HG03280 (cell line): ENCODE results near the gene MARCKSL1.

Experiments
- ATAC-seq: cut with Tn5 transposase; IDR thresholded peaks from one replicate; pipeline ENCODE4 v1.9.1; 2021; ENCODE audit warnings: mild to moderate bottlenecking, moderate library complexity; ENCODE audit not compliant: unreplicated experiment

Gene MARCKSL1

DNA sequence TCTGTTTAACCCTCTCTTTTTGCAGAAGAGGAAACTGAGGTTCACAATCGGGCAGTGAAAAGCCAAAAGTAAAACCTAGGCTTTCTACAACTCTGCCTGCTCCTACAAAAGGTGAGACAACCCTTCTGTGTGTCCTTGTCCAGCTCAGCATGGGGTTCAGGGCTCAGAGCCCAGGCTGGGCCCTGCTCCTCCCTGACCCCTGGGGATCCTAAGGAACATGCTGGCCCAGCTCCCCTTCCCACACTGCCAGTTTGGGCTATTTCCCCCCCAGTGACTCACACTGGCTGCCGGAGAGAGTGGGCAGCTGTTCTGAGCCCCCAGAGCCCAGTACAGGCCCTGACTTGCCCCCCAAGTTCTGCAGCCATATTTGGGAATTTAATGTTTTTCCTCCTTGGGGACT lies 17.4 kb upstream of the MARCKSL1 start:
- ATAC-seq: no peak

DNA sequence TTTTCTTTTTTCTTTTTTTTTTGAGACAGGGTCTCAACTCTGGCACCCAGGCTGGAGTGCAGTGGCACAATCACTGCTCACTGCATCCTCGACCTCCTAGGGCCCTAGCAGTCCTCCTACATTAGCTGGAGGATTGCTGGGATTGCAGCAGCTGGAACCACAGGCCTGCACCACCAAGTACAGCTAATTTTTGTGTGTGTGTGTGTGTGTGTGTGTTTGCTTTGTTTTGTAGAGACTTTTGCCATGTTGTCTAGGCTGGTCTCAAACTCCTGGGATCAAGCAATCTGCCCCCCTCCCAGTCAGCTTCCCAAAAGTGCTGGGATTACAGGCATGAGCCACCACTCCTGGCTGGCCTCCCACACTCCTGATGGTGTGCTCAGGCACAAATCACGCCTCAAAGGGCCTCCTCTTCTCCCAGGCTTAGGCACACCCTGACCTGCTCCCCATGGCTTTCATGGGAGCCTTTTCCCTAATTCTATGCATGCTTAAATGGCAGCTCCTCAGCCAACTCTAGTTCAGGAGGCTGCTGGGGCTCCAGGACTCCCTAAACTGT lies 16.9 kb upstream of the MARCKSL1 start:
- no peak for ATAC-seq

DNA sequence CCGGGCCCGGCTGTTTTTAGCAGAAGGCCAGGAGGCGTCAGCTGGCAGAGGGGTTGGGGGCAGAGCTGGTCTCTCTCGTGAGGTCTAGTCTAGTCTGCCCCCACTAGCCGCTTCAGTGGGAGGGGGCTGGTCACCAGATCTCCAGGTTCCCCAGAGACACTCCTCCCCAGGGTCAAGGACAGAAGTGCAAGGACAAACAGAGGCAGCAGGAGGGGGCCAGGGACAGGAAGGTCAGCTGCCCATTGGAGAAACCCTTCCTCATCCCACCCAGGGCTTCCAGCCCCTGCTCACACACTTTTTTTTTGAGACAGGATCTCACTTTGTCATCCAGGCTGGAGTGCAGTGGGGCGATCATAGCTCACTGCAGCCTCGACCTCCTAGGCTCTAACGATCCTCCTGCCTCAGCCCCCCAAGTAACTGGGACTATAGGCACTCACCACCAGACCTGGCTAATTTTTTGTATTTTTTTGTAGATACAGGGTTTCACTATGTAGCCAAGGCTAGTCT lies 16.3 kb upstream of the MARCKSL1 start:
- ATAC-seq: no peak

DNA sequence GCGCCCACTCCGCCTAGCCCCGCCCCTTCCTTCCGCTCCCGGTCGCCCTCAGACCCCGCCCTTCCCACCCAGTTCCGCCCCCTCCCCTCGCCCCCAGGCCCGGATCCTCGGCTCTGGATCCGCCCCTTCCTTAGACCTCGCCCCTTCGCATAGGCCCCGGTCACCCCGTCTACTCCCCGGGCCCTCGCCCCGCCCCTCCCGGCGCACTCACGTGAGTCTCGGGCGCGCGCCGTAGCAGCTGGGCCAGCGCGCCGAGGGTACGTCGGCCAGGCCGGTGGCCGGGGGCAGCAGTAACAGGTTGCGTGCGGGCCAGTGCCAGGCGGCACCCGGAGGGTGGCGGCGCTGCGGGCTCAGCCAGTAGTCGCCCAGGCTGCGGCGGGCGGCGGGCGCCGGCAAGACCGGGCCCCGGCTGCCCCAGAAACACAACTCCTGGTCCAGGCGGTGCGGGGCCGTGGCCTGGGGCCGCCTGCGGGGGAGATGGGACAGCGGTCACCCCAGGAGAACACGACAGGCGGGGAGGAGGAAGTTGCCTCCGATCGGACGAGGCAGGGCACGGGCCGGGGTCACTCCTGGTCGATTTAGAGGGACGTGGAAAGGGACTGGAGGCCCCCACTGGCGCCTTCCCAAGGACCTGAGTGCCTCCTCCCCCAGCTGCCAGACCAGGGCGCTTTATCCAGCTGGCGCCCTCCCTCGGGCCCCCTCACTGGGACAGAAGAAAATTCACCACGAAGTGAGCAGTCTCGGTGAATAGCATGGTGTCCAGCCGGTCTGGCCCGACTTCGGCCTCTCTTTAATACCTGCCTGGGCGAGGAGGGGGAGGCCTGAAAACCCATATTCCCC lies 15.6 kb upstream of the MARCKSL1 start:
- peak; percentile 89 for ATAC-seq

DNA sequence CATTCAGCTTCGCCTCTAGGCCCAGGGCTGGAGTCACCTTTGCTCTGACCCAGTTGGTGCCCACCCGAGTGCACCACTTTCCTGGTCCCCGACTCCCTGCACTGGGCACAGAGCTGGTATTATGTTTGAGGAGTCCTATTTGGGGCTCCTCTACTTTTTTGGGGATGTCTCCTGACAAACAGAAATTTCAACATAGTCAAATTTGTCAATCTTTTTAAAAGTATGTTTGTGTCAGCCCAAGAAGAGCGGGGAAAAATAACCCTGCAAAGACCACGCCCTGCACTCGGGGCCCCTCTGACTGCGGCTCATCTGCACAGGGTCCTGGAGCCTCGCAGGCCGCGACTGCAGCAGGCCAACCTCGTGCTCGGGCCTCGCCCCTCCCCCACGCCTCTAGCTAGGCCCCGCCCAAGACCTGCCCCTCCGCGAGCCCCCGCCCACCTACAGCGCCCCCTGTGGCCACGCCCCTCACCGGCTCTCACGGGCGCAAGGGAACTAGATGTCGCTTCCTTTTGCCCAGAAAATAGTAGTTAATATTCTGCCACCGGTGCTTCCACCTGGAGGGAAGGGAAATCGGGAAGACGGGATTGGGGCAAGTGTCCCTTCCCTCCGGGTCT lies 14.9 kb upstream of the MARCKSL1 start:
- ATAC-seq: peak; percentile 39

DNA sequence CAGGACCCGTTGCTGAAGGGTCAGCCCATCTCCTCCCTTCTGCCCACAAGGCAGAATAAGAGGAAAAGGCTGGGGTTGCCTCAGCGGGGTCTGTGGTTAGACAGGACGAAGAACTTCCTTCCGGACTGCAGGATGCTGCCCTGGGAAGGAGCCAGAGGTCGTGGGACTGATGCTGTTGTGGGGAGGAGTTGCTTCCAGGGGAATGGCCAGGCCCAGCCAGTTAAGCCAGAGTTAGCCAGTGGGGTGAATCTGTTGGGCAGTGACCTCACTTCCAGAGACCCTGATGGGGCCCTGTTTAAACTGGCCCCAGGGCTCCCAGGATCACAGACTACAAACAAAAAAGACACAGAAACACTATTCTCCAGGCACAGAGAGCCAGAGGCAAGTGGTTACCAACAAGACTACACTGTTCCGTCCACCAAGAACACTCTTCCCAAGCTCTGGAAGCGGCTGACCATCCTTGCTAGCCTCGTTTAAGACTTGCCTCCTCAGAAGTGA lies 13.2 kb upstream of the MARCKSL1 start:
- no peak for ATAC-seq

DNA sequence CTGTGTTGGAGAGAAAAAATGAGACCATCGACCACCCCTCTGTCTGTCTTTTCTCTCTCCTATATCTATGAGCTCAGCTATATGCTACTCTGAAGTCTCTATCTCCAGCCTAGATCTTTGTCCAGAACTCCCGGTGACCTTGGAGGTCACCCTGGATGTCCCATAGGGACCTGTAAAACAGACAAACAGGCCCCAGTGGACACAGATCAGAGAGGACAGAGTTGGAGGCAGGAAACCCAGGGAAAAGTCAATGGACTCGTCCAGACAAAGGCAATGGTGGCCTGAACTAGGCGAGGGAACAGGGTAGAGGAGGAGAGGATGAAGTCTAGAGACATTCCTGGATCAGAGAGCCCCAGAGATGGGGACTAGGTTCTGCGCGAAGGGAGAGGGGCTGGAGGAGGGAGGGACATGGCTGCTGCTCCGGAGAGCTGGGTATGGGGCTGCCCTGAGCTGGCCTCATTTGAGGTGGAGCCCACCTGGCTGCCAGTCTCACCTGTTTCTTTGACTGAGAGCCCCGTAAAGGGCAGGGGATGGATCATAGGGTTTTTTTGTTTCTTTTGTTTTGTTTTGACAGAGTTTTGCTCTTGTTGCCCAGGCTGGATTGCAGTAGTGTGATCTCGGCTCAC lies 10.6 kb upstream of the MARCKSL1 start:
- ATAC-seq: no peak

DNA sequence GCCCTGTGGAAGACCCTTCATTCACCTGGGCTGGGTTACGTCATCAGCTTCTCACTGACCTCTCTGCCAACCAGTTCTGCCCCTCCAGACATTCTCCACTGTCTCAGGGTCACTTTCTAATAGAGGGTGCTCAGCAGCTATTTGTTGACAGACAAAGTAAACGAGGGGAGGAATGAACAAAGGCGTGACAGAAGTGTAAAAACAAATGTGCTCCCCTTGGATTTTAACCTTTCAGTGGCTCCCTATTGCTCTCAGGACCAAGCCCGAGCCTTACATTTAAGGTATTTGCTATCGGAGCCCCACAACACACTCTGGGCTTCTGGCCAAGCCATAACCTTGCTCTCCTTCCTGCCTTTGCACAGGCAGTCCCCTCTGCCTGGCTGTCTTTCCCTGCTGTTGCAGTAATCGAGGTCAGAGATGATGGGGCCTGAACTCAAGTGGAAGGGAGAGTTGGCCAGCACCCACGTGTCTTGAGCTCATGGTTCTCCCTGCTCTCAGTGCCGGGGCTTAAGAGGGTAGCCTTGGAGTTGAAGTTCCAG lies 9.3 kb upstream of the MARCKSL1 start:
- ATAC-seq: no peak

DNA sequence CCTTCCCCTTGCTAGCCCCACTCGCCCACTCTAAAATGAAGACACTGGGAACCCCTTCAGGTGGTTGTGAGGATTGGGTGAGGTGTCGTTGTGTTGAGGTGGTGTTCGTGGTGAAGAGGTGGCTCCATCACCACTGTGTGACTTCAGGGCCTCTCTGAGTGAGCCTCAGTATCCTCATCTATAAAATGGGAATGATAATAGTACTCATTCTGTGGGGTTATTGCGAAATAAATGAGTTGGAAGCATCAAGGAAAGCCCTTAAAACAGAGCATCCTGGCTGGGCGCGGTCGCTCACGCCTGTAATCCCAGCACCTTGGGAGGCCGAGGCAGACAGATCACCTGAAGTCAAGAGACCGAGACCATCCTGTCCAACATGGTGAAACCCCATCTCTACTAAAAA lies 6.7 kb upstream of the MARCKSL1 start:
- no peak for ATAC-seq

DNA sequence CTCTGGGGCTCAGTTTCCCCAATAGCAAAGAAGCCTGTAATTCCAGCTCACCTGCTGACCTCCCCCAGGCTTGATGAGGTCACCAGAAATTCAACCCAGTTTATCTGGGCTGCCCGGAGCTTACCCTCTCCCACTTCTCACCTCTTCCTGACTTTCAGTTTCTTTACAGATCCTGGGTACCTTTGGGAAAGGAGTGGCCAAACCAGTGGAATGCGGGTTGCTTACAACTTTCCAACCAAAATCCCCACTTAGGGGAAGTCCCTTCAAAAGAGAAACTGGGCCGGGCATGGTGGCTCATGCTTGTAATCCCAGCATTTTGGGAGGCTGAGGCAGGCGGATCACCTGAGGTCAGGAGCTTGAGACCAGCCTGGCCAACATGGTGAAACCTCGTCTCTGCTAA lies 5.9 kb upstream of the MARCKSL1 start:
- ATAC-seq: no peak

DNA sequence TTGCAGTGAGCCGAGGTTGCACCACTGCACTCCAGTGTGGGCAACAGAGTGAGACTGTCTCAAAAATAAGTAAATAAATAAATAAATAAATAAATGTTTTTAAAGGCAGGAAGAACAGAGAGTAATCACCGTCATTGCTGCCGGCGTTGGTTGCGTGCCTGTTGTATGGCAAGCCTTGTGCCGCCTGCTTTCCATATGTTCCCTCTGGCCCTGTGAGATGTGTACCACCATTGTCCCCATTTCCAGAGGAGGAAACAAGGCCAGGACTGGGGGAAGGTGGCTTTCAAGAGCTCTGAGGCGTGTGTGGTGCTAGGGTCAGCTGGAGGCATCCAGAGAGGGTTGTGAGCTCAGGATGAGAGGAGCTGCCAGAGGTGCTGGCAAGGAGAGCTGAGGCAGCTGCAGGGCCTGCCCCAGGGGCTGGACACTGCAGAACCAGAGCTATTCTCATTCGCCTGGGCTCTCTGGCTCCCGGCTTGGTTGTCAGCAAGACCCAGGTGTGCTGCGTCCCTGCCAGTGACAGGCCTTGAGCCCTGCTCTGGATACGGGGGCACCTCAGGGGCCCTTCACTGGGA lies 5.2 kb upstream of the MARCKSL1 start:
- ATAC-seq: no peak

DNA sequence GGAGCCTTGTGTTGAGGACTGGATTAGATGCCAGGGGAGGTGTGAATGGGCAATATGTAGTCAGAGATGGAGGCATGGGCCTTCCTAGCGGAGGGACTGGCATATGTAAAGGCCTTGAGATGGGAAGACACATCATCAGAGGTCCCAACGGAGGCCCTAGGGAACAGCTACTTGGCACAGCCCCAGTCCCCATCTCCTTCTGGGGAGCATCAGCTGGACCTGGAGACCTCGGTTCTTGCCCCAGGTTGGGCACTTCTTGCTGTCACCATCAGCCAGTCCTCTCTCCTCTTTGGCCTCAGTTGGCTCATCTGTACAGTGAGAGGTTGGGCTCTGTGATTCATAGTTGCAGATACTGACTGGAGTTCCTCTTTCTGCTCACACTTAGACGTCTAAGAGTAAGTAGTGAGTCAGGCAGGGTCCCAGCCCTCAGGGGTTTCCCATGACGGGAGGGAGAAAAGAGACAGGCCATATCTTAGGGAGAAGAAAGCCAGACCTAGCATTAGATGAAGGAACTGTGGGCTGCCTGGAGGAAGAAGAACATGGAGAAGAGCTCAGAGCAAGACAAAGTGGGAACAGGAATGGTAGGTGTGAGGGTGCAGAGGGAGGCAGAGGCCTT lies 3.4 kb upstream of the MARCKSL1 start:
- ATAC-seq: no peak

DNA sequence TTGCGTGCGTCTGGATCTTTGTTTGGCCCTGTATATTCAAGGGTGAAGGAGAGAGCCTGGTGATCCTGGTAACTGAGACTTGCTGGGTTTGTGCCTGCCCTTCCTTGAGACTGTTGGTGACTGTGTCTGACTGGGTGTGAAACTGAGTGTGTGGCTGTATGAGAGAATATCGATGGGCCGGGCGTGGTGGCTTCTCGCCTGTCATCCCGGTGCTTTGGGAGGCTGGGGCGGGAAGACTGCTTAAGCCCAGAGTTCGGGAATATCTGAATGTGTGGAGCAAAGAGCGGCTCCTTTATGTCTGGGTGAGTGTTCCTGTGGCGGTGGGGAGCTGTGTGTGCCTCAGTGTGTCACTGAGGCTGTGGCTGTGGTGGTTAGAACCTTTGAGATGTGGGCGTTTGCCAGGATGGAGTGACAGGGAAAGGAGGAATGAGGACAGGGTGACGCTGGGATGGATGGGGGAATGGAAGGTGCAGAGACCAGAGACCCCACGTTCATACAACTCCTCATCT lies 2.7 kb upstream of the MARCKSL1 start:
- ATAC-seq: no peak

DNA sequence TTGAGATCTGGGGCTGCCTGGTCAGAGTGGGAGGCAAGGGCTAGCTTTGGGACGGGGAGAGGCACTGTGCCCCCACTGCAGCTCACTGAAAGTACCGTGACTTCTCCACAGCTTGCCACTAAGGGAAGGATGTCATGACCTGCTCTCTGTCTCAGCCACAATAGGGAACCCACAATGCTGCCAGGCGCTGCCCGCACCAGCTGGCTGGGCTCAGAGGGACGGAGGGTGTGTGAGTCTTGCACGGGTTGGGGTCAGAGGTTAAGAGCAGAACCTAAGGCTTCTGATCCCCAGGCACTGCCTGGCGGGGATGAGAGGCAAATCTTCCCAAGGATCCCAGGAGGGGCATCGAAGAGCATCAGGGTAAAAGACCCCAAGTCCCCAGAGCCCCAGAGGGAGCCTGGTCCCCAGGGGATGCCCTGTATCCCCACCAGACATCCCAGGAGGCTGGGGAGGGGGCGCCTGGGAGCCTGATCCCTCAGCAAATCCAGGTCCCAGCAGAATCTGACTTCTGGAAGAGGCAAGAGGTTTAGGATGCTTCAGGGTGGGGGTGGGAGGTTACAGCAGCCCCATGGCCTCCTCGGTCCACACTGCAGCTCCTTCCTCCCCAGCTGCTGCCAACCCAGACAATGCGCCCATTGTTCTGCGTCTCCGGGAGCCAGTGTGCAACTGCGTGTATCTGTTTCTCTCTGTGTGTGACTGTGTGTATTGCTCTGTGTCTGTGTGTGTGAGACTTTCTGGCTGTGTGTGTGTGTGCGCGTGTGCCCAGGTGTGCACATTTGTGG lies 2.0 kb upstream of the MARCKSL1 start:
- no peak for ATAC-seq

DNA sequence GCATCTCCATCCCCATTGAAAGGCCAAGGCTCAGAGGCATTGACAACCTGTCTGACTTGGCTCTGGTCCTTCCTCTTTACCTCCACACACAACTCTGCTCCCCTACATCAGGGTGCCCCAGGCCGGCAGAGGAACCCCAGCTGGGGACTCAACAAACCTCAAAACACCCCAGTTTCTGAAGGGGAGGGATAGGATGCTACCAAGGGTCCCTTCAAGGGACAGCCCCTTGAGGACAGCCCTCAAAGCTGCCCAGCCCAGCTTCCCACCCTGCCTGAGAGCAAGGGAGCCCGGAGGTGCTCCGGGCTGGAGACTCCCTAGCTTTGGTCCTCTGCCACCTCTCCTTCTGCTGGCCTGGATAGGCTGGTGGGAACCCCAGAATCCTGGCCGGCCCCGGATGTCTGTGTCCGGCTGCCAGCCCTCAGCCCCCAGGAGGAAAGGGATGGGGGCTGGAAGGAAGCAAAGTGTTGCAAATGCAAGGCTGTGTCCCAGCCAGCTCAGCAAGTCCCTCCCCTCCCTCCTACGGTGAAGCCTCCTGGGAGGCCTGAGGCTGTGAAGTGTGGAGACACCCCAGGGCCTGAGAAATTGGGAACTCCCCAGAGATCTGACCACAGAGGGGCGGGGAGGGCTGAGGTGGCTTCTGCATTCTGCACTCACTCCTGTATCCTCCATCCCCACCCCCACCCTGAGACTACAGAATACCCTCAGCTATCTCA lies 1.1 kb upstream of the MARCKSL1 start:
- no peak for ATAC-seq

DNA sequence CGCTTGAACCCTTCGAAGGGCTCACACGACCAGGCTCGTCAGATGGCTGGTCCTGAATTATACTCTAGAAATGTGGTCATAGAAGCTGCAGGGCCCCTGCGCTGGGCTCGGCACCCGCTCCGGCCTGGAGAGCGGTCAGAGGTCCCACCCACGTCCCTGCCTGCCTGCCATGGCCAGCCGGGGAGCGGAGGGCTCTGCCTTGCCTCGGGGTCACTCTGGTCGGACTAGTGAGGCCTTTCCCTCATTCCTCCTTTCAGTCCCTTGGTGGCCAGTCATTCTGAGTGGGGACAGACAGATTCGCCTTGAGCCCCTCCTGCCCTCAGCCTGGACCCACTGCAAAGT lies 529 bp upstream of the MARCKSL1 start:
- ATAC-seq: no peak

DNA sequence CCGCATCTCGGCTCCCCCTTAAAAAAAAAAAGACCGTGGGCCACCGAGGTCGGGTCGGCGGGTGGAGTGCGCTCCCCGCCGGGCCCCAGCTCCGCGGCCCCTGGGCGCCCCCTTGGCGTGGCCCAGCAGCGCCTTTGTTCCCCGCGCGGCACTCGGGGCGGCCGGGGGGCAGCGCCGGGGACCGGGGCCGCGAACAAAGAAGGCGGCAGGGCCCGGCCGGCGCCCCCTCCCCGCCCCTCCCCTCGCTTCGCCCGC lies 571 bp downstream of the MARCKSL1 start:
- no peak for ATAC-seq

DNA sequence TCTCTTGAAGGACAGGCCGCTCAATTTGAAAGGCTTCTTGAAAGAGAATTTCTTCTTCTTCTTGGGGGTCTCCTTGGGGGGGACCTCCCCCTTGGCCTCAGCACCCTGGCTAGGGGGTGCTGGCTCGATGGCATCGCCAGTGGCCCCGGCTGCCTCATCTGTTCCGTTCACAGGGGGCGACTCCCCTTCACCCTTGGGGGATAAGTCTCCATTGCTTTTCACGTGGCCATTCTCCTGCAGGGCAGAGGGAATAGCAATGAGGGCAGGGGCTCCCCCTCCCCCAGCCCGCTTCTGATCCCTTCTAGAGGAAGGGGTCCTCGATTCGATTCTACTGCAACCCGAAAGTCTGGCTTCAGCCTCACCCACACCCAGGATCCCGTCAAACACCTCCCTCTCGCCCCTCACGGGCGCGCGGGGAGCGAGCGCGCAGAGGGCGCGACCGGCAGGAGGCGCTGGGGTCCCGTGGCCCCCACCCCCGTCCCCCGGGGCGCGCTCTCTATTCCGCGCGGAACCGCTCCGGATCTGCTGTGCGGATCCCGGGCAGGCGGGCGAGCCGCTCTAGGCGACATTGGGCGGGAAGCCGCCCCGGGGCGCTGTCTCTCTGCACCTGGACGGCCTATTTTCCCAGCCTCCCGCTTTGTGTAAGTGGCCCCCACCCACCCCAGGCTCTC lies 1.0 kb downstream of the MARCKSL1 start:
- ATAC-seq: peak; percentile 30
